T-helper 22 cell (primary cell): ENCODE results near the gene GPR31.
"Not testable (repeated sequence)": the region's sequence is repeated elsewhere in the genome, so short reads cannot be mapped to it uniquely, and the experiment has no call there.

ENCODE experiments used
- DNase-seq: peaks from one replicate; pipeline ENCODE4 v3.0.0-alpha.2; 2020; ENCODE audit warnings: low read depth

The GPR31 gene

DNA sequence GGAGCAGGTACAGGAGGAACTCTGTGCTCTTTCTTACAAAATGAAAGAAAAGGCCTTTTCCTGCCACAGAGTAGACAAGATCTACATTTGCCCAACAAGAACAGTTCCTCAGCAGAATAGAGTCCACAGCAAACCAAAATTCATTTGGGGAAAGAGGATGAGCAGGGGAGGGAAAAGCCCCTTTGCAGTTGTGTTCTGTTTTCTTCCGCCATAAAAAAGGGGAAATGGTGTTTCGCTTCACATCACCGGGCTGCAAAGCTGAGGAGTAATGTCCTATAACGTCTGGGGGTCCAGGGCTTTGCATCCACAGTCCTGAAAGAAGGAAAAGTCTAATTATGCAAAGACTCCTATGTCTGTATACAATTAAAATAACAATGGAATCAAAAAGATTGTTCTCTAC is at the start of gene GPR31:
GPR31 (minus strand) TSS at position 118 of the 400 bp plus-strand sequence. CDS start 149 bp downstream, outside the sequence.
- no peak for DNase-seq

GRCh38 chr6:167207527-167207926 is 49.7 kb upstream of the GPR31 start:
- no peak for DNase-seq

DNA sequence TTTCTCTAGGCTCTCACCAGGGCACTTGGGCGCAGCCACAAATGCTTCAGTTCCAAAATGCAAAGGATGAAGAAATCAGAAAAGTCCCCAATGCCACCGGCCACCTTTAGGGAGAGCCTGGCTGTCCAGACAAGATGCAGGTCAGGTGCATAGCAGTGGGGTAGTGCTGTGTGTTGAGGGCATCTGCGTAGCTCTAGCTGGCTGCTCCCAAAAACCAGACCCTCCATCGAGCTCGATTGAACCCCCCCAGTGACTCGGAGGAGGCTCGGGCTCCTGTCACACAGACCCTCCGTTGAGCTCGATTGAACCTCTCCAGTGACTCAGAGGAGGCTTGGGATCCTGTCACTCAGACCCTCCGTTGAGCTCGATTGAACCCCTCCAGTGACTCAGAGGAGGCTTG is 47.5 kb upstream of the GPR31 start:
- not testable (repeated sequence) for DNase-seq

DNA sequence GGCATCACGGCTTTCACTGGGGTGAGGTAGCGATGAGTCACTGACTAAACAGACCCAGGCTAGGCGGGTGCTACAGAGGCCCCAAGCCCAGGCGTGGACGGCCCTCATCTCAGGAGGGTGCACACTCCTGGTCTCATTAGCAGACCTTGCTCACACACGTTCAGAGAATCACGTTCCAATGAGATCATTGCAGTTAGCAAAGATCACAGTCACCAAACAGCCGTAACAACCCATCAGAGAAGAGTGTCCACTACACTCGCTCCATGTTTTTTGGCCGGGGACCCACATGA is 46.2 kb upstream of the GPR31 start:
- not testable (repeated sequence) for DNase-seq

GRCh38 chr6:167203261-167204058 is 45.7 kb upstream of the GPR31 start:
- not testable (repeated sequence) for DNase-seq

DNA sequence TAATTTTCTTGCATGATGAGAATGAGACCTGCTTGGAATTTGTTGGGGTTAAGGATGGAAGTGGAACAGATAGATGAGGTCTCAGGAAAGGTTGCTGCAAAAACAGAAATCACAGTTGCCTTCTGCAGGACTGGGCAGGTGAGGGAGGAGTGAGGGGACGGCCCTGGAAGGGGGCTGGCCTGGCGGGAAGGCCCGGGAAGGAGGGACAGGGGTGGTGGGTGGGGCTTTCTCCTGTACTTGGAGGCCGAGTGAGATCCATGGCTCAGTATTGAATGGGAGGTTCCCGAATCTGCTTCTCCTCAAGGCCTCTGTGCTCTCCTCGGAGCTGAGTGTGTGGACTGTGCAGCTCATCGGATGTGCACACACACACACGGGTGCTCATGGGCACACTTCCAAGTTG is 44.8 kb upstream of the GPR31 start:
- DNase-seq: not testable (repeated sequence)

GRCh38 chr6:167200806-167201205 is 43.0 kb upstream of the GPR31 start:
- DNase-seq: no peak

DNA sequence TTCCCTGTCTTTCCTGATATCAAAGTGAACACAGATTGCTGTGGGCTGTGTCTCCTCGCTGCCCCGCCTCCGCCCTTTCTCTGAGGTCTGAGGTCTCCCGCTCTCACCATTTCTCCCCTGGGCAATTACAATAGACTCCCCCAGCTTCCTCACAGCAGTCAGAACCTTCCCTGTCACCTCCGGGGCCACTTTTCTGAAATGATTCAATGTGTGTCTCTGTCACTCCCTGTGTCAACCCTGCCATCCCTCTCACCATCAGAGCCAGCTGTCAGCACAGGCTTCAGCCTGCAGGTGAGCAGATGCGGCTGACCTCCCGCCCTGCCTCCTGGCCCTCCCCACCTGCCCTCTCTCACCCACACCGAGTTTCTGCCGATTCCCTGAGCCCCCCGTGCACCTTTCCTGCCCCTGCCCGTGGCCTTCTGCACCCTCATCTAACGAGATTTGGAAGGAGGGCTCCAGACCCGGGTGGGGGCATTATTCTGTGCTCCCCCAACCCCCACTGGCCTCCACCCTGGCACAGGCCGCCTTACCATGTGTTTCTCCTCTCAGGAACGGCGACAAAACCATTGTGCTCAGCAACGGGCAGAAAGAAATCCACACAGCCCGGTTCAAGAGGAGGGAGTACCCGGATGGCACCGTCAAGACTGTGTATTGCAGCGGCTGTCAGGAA is 38.3 kb upstream of the GPR31 start:
- DNase-seq: not testable (repeated sequence)

DNA sequence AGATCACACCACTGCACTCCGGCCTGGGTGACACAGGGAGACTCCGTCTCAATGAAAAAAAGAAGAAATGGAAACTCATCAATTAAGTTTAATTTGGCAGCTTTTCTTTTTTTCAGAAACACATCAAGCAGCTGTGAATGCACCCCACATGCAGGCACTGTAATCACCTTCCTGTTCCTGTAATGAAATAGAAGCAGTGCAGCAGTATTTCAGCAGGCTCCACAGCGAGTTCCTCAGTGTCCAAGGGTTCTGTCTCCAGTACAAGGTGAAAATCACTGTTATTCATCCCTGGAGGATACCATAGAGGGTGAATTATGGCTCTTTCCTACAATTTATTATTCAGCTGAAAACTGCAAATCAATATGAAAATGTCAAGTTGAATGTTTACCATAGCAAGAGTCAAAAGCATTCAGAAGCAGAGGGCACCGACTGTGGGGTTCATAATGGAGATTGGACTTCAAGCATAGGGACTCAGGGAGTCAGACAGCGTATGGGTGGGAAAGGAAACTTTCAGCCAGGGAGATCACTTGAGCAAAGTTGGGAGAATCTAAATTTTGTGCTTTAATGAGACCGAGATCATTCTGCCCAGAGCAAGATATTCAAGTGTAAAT is 35.8 kb upstream of the GPR31 start:
- DNase-seq: not testable (repeated sequence)

DNA sequence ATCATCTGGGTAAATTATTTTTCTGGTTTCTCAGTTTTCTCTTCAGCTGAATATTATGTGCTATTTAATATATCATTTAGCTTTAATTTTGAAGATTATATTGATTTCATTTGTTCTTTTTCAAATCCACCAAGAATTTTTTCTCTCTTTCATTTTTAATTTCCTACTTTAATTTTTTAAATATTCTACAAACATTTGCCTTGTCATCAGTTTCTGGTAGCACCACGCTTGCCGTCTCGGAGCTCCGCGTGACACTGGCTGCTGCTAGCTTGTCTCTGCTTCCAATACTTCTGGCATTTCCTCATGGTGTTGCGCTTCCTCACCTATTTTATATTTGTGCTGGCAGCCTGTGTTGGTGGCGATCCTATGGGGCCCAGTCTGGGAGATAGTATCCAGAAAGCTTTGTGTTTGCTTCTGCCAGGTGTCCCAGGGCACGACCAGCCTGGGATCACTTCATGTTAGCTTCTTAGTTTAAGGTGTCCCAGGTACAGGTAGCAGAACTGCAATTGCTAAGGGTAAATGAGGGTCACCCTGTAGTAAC is 33.3 kb upstream of the GPR31 start:
- DNase-seq: not testable (repeated sequence)

DNA sequence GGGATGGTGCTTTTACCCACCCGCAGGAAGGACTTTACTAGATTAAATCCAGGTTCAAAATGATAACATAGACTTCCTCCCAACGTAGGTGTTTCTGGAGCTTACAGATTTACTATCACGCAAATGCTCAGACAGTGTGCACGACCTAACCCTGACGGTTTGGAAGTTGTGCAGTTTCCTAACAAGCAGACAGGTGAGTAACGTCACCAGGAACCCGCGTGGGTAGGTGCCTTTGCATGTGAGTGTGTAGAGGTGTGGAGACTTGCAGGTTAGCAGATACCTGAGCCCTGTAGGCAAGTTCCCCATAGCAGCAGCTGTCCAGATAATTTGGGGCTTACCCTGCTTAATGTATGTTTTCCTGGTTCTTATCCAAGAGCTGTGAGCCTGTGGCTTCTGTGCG is 29.5 kb upstream of the GPR31 start:
- not testable (repeated sequence) for DNase-seq

DNA sequence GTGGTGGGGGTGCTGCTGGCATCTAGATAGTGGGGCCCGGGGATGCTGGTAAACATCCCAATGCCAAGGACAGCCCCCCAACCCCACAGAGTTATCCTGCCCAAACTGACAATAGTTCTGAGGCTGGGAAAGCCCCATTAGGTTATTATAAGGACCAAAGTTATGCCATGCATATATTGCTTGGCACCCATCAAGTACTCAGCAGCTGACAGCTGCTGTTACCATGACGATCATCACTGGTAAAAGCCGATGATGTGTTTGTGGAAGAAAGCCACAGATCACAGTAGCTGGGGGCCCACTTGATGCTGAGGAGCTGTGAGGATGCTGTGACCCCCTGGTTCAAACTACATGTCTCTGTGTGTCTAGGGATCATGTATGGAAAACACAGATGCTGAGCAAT is 27.3 kb upstream of the GPR31 start:
- DNase-seq: not testable (repeated sequence)

DNA sequence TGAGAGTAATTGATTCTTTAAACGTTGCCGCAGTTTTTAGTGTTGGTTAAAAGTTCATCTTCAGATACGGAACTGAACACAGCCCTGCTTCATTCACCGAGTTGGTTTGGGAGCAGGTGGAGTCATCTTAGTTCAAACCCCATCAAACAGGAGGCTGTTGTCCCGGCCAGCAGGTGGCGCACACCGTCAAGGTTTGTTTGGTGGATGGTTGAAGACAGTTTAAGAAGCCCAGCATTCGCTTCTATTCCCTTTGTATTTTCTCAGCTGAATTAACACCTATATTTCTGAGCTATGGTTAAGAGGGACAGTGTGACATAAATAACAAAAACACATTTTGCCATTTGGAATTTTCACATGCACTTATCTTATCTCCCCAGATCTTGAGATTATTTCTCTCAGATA is 25.1 kb upstream of the GPR31 start:
- not testable (repeated sequence) for DNase-seq

DNA sequence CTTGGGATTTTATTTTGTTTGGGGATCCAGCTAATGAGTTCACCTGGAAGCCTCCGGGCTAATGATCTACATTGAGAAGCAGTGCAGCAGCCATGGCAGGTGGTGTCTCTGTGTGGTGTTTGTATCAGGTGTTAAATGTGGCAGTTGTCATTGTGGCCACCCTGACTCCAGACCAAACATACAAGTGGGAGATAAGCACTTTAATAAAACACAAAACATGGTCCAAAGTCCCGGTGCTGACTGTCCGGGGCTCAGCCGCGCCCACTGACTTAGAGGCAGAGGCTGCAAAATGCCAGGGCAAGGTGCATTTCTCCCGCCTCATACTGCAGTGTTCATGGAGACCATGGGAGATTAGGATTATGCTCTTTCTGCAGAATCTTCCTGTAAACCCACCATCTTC is 23.6 kb upstream of the GPR31 start:
- DNase-seq: not testable (repeated sequence)

GRCh38 chr6:167180086-167180485 is 22.3 kb upstream of the GPR31 start:
- not testable (repeated sequence) for DNase-seq

DNA sequence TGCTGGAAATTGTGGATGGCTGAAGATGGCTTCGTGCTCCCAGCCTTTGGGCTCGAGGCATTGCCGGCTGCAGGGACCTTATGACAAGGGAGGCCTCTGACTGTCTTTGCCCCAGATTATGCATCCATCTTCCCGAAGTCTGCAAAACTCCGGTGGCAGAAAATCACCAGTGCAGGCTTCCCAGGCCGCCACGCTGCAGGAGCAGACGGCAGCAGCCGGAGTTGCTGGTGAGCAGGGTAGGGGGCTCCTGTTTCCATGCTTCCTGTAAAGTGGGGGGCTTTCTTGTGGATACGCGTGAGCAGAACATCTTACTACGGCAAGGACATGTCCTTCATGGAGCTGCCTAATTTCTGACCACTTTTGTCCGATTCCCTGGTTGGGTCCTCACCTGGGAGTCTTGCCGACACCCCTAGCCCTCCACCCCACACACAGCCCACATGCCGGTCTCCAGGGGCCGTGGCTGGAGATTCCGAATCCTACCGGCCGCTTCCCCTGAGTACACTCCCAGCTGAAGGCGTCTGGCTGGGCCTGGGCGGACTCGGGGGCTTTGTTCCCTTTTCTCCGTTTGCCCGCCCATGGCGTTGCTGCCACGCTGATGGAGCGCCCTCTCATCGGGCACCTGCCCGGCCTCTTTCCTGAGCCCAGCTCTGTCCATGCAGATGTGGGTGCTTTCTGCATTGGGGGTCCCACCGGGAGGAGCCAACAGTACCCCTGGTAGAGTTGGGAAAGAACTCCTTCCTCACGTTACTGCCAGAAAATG is 21.3 kb upstream of the GPR31 start:
- not testable (repeated sequence) for DNase-seq

DNA sequence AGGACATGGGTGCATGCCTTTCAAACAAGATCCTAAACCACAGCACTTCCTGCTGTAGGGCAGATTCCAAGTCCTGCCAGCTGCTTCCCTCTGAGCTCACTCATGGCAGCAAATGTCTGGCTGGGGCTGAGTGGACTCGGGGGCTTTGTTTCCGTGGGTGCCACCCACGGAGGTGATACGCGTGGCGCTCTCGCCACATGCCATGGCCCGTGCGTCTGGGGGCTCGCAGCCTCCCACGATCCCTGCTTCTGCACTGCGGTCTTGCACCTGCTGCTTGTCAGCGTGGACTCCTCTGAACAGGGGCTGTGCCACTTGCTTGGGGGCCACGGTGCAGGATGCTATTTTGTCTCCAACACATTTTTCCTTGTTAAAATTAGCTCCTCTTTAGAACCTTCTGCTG is 19.5 kb upstream of the GPR31 start:
- DNase-seq: not testable (repeated sequence)

GRCh38 chr6:167172011-167172410 is 14.2 kb upstream of the GPR31 start:
- not testable (repeated sequence) for DNase-seq

DNA sequence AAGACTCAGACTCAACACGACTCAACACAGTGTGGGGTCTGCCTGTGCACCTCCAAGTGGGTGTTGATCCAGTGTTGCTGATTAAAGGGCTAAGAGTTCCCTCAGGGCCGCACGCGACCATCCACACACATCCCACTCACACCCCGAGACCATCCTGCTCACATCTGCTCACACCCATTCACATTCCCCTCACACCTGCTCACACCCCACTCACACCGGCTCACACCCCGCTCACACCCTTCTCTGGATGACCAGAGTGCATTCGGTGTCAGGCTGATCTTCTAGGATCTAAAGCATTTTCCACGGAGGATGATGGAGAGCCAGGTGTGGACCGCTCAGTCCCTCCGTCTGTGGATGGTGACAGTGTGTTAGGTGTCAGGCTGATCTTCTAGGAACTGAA is 13.5 kb upstream of the GPR31 start:
- not testable (repeated sequence) for DNase-seq

GRCh38 chr6:167169867-167170266 is 12.1 kb upstream of the GPR31 start:
- DNase-seq: not testable (repeated sequence)

DNA sequence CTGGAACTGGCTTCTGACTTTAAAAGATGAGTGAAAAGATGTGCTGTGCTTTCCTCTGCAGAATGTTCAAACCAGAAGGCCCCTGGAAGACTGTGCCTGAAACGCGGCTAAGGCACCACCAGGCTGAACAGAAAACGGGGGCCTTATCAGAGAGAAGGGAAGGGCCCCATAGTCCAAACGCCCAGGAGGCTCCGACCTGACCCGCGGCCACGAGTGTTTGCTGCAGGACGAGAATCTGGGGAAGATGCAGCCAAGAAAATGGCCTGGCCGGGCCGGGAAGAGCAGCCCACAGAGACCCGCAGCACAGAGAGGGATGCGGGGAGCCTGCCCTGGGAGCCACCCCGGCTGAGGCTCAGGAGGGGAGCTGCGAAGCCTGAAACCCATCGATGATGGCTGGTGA is 10.5 kb upstream of the GPR31 start:
- not testable (repeated sequence) for DNase-seq

GRCh38 chr6:167167699-167168098 is 9.9 kb upstream of the GPR31 start:
- not testable (repeated sequence) for DNase-seq
